Skin of body (tissue), 2 donors: ENCODE measurements around the gene NKIRAS2. TPM values are rescaled to one million over a fixed set of nuclear protein-coding genes. Genes with fewer than 3 reads are reported as not detected.

ENCODE experiments used
- DNase-seq: peaks from one replicate; lab custom pipeline; 2025; lab: John Stamatoyannopoulos, UW
- total RNA-seq: library from RNA; depleted of rRNA; stranded (reverse); fragments of >200 nt; gene quantifications from one replicate; pipeline ENCODE4 v1.2.3, GENCODE V29; 2014

The NKIRAS2 gene
- 21.5 TPM for total RNA-seq

GRCh38 chr17:42019509-42020404 lies at the start of gene NKIRAS2:
Gene NKIRAS2, plus strand, starts transcription at chr17:42020090. Its CDS starts 1,488 bp downstream, at chr17:42021578.
- DNase-seq, result peak; percentile 72

GRCh38 chr17:41970901-41971331 lies 49.0 kb upstream of the NKIRAS2 start:
- no peak for DNase-seq

- DNase-seq, result no peak
Measured at GRCh38 chr17:41971721-41972523, 48.0 kb upstream of the NKIRAS2 start.

GRCh38 chr17:41972571-41973407 lies 47.1 kb upstream of the NKIRAS2 start:
- no peak for DNase-seq

DNA sequence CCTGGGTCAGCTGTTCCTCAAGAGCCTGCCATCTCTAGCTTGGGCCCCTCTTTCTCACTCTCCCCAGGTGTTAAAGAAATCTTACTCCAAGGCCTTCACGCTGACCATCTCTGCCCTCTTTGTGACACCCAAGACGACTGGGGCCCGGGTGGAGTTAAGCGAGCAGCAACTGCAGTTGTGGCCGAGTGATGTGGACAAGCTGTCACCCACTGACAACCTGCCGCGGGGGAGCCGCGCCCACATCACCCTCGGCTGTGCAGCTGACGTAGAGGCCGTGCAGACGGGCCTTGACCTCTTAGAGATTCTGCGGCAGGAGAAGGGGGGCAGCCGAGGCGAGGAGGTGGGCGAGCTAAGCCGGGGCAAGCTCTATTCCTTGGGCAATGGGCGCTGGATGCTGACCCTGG lies 46.5 kb upstream of the NKIRAS2 start:
- no peak for DNase-seq

DNA sequence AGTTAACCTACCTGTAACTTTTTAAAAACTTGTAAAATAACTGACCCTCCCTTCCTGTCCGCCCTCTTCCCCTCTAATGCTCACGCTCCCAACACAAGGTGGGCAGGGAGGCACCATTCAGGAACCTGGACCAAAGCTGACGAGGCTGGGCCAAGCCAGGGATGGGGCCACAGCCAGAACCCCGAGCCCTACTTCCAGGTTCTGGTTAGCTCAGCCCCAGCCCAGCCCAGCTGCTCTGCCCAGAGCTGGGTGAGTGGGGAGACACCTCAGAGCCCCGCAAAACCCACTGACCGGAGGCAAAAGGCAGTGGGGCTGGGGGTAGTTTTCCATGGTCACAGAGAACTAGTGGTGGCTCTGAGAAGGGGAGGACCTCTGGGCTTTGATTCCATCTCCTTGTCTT lies 45.9 kb upstream of the NKIRAS2 start:
- no peak for DNase-seq

- no peak for DNase-seq
Measured at GRCh38 chr17:41974658-41975057, 45.2 kb upstream of the NKIRAS2 start.

GRCh38 chr17:41975099-41976083 lies 44.5 kb upstream of the NKIRAS2 start:
- DNase-seq, result no peak

- no peak for DNase-seq
Measured at GRCh38 chr17:41976142-41976768, 43.6 kb upstream of the NKIRAS2 start.

DNA sequence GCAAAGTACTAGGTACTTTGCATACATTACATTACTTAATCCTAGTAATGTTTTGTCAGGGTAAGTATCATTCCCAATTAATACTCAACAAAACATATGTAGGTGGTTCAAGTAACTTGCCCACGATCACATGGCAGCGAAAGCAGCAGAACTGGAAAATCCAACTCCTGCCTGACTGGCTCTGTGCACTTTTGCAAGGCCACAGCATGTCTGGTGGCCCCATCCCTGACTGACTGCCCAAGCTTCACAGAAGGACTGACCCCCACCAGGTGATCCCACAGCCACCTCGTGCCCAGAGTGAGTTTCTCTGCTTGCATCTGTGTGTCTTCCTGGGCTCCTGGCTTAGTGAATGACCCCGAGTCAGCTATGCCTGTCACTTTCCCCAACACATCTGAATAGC lies 41.9 kb upstream of the NKIRAS2 start:
- DNase-seq, result no peak

GRCh38 chr17:41982026-41982760 lies 37.7 kb upstream of the NKIRAS2 start:
- DNase-seq, result no peak

GRCh38 chr17:41984454-41984853 lies 35.4 kb upstream of the NKIRAS2 start:
- DNase-seq, result no peak

GRCh38 chr17:41985919-41986318 lies 34.0 kb upstream of the NKIRAS2 start:
- DNase-seq, result no peak

DNA sequence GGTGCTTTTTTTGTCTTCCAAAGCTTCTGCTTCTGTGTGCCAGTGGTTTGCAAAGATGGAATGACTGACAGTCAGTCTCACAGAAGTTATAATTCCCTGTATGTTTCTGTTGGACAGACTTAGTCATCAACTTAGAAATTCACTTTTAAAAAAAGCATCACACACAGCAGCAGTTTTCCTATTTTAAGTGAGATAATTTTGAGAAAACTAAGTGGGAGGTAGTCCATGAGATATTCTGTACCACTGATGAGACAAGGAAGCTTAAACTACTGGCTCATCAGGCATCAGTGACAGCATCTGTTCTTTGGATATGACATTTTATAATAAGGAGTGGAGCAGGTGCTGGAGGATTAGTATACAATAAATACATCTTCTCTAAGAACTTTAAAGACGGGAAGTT lies 33.3 kb upstream of the NKIRAS2 start:
- DNase-seq, result no peak

DNA sequence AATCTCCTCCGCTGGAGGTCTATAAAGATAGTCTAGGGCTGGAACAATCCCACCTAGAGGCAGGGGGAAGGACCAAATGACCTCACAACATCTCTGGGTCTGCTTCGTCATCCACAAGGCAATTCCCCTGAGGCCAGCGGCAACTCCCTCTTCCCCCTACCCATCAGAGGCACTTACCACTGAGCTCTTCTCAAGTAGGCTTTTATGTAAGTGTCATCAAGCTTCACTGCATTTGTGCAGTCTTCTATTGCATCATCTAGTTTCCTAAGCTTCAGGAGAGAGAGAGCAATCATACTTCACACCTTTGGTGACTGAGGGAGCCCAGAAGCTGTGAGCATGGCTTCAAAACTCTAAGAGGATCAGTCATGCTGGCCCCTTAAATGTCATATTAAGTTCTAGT lies 32.2 kb upstream of the NKIRAS2 start:
- no peak for DNase-seq

- no peak for DNase-seq
Measured at GRCh38 chr17:41988418-41988817, 31.5 kb upstream of the NKIRAS2 start.

DNA sequence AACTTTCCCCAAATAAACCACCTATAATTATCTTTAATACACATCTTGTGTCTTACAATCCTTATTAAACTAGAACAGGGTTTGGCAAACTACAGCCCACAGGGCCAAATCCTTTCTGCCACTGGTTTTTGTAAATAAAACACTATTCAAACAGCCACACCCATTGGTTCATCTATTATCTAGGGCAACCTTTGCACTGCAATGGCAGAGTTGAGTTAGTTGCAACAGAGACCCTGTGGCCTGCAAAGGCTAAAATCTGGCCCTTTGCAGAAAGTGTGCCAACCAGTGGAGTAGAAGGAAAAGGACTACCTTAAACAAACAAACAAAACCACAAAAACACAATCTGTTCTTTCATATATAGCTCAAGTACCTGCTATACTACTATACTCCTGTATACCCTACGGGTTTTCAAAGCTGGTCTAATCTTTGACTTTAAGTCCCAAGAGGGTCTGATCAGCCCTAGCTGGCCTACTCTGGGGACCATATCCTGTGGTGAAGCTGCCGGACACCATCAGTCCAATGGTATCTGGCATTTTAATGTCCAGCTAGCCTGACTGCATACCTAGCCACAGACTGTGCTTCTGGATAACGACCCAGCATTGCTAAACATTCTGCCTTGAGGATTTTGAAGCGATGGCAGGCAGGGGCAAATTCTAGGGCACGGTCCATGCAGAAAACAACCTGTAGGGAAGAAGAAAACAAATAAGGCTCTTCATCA lies 30.0 kb upstream of the NKIRAS2 start:
- no peak for DNase-seq

DNA sequence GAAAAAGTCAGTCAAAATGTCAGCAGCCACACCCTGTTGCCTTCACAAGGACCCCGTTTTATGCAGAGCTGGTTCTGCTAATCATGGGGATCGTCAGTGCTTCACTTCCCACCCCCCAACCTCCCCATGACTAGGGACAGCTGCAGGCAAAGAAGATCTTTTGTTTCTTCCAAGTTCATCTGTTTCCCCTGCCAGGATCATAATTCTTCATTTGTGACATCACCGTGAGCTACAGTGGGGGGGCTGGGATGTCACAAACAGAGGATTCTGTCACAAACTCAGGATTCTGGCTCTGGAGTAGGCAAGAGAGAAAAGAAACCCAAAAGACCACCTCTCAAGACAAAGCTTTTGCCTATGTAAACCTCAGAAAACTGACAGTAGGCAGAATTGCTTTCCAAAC lies 27.3 kb upstream of the NKIRAS2 start:
- DNase-seq, result peak; percentile 17

- no peak for DNase-seq
Measured at GRCh38 chr17:41996855-41997164, 23.1 kb upstream of the NKIRAS2 start.
